Astrocyte (in vitro differentiated cells and primary cell): ENCODE measurements around the gene MESP2.

Experiments used
- CTCF ChIP-seq: IDR thresholded peaks from 2 replicates; pipeline ENCODE4 v1.5.1; 2011; ENCODE audit warnings: low read depth, mild to moderate bottlenecking, inconsistent platforms, low read length, moderate library complexity; ENCODE audit not compliant: insufficient read depth
- EZH2 ChIP-seq: IDR thresholded peaks from 2 replicates; pipeline ENCODE4 v1.6.1; 2012; ENCODE audit warnings: mild to moderate bottlenecking, low read length, inconsistent platforms; ENCODE audit not compliant: insufficient read depth

- TF ChIP-seq CTCF (peak; percentile 92), EZH2 (no peak)
Observed at GRCh38 chr15:89740137-89740536, 36.0 kb upstream of the MESP2 start.
